CD4-positive, alpha-beta T cell (primary cell): ENCODE measurements around the gene RPUSD4. TPM values are rescaled to one million over a fixed set of nuclear protein-coding genes. Genes with fewer than 3 reads are reported as not detected.

Source experiments
- ATAC-seq: fragments of 200-7000 bp; cut with Tn5 transposase; one replicate; pipeline ENCODE4 v1.10.0; 2022; ENCODE audit warnings: mild to moderate bottlenecking; ENCODE audit not compliant: poor library complexity
- CTCF ChIA-PET: fragments of 350-600 bp; sonication (Branson Sonifier 250); formaldehyde crosslinking; loops from one replicate; lab custom pipeline; 2021; ENCODE audit warnings: antibody characterized with exemption, inconsistent platforms; lab: Charles Lee
- POLR2A ChIA-PET: fragments of 350-600 bp; sonication (Branson Sonifier 250); formaldehyde crosslinking; loops from one replicate; lab custom pipeline; 2021; ENCODE audit warnings: antibody characterized with exemption, inconsistent platforms; lab: Charles Lee
- DNase-seq, 14 experiments: peaks; one replicate each; pipeline ENCODE4 v3.0.0-alpha.2; 2013 to 2020; ENCODE audit warnings: mixed read lengths in 2 of 14
- H3K27ac ChIP-seq, 2 donors: one replicate each; pipeline versions ENCODE4 v1.5.1 to v1.7.0; 2013; ENCODE audit warnings: low read length in 2 of 2, low read depth in 1 of 2, mild to moderate bottlenecking in 1 of 2
- H3K27me3 ChIP-seq, 2 experiments: 1 replicate in 1 of 2; 2 replicates in 1 of 2; pipeline versions ENCODE4 v1.6.1 to v1.7.0; 2013; ENCODE audit warnings: low read length in 2 of 2, control low read depth in 1 of 2, mild to moderate bottlenecking in 1 of 2, moderate library complexity in 1 of 2; ENCODE audit not compliant: insufficient read depth in 2 of 2, control insufficient read depth in 1 of 2
- H3K36me3 ChIP-seq: one replicate; pipeline ENCODE4 v1.6.1; 2013; ENCODE audit warnings: low read length, control low read depth; ENCODE audit not compliant: insufficient read depth
- H3K4me1 ChIP-seq: one replicate; pipeline ENCODE4 v1.6.1; 2013; ENCODE audit warnings: low read length, control low read depth; ENCODE audit not compliant: insufficient read depth
- H3K4me3 ChIP-seq: one replicate; pipeline ENCODE4 v1.5.1; 2013; ENCODE audit warnings: mild to moderate bottlenecking, low read length, moderate library complexity
- H3K9me3 ChIP-seq, 2 experiments: 1 replicate in 1 of 2; 2 replicates in 1 of 2; pipeline versions ENCODE4 v1.6.1 to v1.7.0; 2013; ENCODE audit warnings: low read length in 2 of 2, mild to moderate bottlenecking in 2 of 2, control low read depth in 1 of 2, moderate library complexity in 1 of 2; ENCODE audit not compliant: control insufficient read depth in 1 of 2, insufficient read depth in 1 of 2
- H3K27ac Mint-ChIP-seq: one replicate; pipeline ENCODE4 v1.8.0; 2020; ENCODE audit warnings: mixed read lengths
- H3K27me3 Mint-ChIP-seq: one replicate; pipeline ENCODE4 v1.8.0; 2021; ENCODE audit warnings: mixed read lengths
- H3K36me3 Mint-ChIP-seq: one replicate; pipeline ENCODE4 v1.8.0; 2021; ENCODE audit warnings: low read depth, mixed read lengths
- H3K4me1 Mint-ChIP-seq: one replicate; pipeline ENCODE4 v1.8.0; 2021; ENCODE audit warnings: low read depth, mixed read lengths
- H3K4me3 Mint-ChIP-seq: one replicate; pipeline ENCODE4 v1.8.0; 2020; ENCODE audit warnings: mild to moderate bottlenecking, mixed read lengths
- H3K9me3 Mint-ChIP-seq: one replicate; pipeline ENCODE4 v1.8.0; 2020; ENCODE audit warnings: mixed read lengths
- intact Hi-C, 2 experiments: fragments of 100-400 bp; cut with DNase I in 1 of 2; cut with micrococcal nuclease in 1 of 2; formaldehyde crosslinking; loops; one replicate each; pipeline versions ENCODE4 v1.15.1 to v1.9.0; 2023 to 2025; cut with DNase I, micrococcal nuclease
- polyA plus RNA-seq, 2 donors: library from polyadenylated mRNA; unstranded; fragments of 120-200 nt; gene quantifications; one replicate each; pipeline ENCODE4 v1.2.1, GENCODE V29; 2013
- total RNA-seq, 174 experiments: library from RNA in 2 of 174; stranded (reverse) in 2 of 174; gene quantifications; one replicate each; pipeline ENCODE4 v1.2.3 and lab custom pipeline; 2021 to 2026
- TF ChIP-seq, protein P1 (sequence below): fragments of 200-600 bp; IDR thresholded peaks from one replicate; pipeline ENCODE4 v1.8.0; 2022; ENCODE audit warnings: antibody characterized with exemption, mild to moderate bottlenecking

RPUSD4 gene, protein sequence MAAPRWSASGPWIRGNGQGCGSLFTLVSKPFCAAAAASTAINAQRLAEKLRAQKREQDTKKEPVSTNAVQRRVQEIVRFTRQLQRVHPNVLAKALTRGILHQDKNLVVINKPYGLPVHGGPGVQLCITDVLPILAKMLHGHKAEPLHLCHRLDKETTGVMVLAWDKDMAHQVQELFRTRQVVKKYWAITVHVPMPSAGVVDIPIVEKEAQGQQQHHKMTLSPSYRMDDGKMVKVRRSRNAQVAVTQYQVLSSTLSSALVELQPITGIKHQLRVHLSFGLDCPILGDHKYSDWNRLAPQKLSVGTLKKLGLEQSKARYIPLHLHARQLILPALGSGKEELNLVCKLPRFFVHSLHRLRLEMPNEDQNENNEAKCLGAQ
- total RNA-seq (10 to 100 TPM; 33.1 to 37.6 TPM), total RNA-seq (lab: John Stamatoyannopoulos, UW) (27.2 to 104 (median 48.3) reads per million in 172 experiments)
- 26.1 TPM for polyA plus RNA-seq (2013, experiment 1 of 2)
- polyA plus RNA-seq (2013, experiment 2 of 2), result 25.2 TPM

DNA sequence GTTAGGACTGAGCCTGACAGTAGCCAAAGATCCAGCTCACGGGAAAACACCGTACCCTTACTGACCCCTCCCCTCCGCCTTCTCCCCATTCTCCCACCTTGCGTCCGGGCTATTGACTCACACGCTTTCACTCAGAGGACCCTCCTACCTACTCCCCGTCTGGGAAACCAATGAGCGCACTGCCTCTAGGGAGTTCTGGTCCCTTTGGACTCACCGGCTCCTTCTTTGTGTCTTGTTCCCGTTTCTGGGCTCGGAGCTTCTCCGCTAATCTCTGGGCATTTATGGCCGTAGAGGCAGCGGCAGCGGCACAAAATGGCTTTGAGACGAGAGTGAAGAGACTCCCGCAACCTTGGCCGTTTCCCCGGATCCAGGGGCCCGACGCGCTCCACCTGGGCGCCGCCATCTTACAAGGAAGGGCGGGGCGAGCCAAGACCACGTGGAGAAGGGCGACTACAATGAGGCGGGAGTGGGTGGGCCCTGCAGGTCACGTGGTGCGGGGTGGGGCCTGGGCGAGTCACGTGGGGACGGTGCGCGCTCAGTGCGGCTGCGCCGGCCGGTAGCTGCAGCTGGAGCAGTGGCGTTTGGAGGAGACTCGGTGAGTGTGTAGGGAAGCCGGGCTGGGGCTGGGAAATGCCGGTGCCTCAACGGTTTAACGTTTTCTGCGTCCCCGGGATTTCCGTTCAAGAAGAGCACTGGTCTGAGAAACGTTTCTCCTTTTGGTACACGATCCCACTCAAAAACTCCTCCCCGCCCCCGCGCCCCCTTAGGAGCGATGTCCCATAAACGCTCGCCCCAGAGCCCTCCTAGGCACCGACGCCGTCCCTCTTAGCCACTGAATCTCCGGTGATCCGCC is at the start of gene RPUSD4, which contains the start of gene FAM118B:
TSS of gene RPUSD4 (minus strand) at position 415 of the 853 bp plus-strand sequence. CDS start at position 403, 12 bp downstream.
TSS of gene FAM118B (plus strand) at position 547 of the 853 bp plus-strand sequence. CDS start 23,220 bp downstream, outside the sequence.
- intact Hi-C loops, result loop anchor here (1.0 to 10.0 kb wide), 11 partner anchors 51 to 1257 kb away; partner anchors contain the start of genes CDON (in 2 of the 2), STT3A (in 2 of the 2), CCDC15 (in 1 of the 2) and CHEK1 (in 1 of the 2)
- peak within 1 kb of the TSS; percentile 99 for H3K4me3 ChIP-seq
- no peaks in the 10 kb centered on the region for H3K9me3 ChIP-seq
- no peaks in the 10 kb centered on the region for H3K27me3 ChIP-seq
- TF ChIP-seq, protein P1, sequence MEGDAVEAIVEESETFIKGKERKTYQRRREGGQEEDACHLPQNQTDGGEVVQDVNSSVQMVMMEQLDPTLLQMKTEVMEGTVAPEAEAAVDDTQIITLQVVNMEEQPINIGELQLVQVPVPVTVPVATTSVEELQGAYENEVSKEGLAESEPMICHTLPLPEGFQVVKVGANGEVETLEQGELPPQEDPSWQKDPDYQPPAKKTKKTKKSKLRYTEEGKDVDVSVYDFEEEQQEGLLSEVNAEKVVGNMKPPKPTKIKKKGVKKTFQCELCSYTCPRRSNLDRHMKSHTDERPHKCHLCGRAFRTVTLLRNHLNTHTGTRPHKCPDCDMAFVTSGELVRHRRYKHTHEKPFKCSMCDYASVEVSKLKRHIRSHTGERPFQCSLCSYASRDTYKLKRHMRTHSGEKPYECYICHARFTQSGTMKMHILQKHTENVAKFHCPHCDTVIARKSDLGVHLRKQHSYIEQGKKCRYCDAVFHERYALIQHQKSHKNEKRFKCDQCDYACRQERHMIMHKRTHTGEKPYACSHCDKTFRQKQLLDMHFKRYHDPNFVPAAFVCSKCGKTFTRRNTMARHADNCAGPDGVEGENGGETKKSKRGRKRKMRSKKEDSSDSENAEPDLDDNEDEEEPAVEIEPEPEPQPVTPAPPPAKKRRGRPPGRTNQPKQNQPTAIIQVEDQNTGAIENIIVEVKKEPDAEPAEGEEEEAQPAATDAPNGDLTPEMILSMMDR, result no peak
- ATAC-seq (peak; percentile 97), DNase-seq (peak; percentile 96 to 100 (median 98))
- peaks cover 61% of the 10 kb centered on the region for H3K4me1 Mint-ChIP-seq
- no peaks in the 10 kb centered on the region for H3K9me3 Mint-ChIP-seq
- peaks cover 21% of the 10 kb centered on the region for H3K4me1 ChIP-seq
- no peaks in the 10 kb centered on the region for H3K27me3 Mint-ChIP-seq
- H3K36me3 Mint-ChIP-seq, result peaks cover 50% of the 10 kb centered on the region
- ChIA-PET CTCF (no interaction called here), POLR2A (interaction anchor here (0.5 to 3.4 kb wide), 13 partner anchors 10 to 619 kb away, joined by 3 to 21 read pairs (median 4); partner anchors contain the start of genes DCPS, FOXRED1, PUS3 and SRPRA)
- H3K27ac Mint-ChIP-seq, result peak within 1 kb of the TSS; percentile 93
- H3K36me3 ChIP-seq, result peaks cover 17% of the 10 kb centered on the region
- H3K4me3 Mint-ChIP-seq, result peak within 1 kb of the TSS; percentile 100
- peak within 1 kb of the TSS; percentile 50 to 78 for H3K27ac ChIP-seq

- H3K4me3 Mint-ChIP-seq, result no peak overlapping the region
- intact Hi-C loops, result no loop called here
- no peaks in the 10 kb centered on the region for H3K27me3 ChIP-seq
- POLR2A ChIA-PET, result interaction anchor here (1.0 kb wide), 1 partner anchor 46 kb away, joined by 3 read pairs; the partner anchor contains the start of genes FAM118B and RPUSD4
- TF ChIP-seq, protein P1, result no peak
- H3K27ac Mint-ChIP-seq, result no peak overlapping the region
- H3K4me1 Mint-ChIP-seq, result no peaks in the 10 kb centered on the region
- H3K9me3 ChIP-seq, result no peaks in the 10 kb centered on the region
- H3K4me3 ChIP-seq, result no peak overlapping the region
- H3K36me3 ChIP-seq, result peaks cover 22% of the 10 kb centered on the region
- no peak for ATAC-seq
- H3K9me3 Mint-ChIP-seq, result no peaks in the 10 kb centered on the region
- no peaks in the 10 kb centered on the region for H3K27me3 Mint-ChIP-seq
- no peak overlapping the region for H3K27ac ChIP-seq
- no peak for DNase-seq
- CTCF ChIA-PET, result no interaction called here
- no peaks in the 10 kb centered on the region for H3K4me1 ChIP-seq
- H3K36me3 Mint-ChIP-seq, result peaks cover 54% of the 10 kb centered on the region
These were observed 46.3 kb upstream of the RPUSD4 start for GRCh38 chr11:126257764-126258163.

GRCh38 chr11:126257144-126257543 is 45.7 kb upstream of the RPUSD4 start:
- ChIA-PET CTCF (no interaction called here), POLR2A (interaction anchor here (0.6 to 1.0 kb wide), 3 partner anchors 11 to 209 kb away, joined by 3 read pairs; partner anchors contain the start of genes FAM118B, FOXRED1, RPUSD4 and SRPRA)
- Mint-ChIP-seq H3K27me3 (no peaks in the 10 kb centered on the region), H3K4me3 (no peak overlapping the region), H3K36me3 (peaks cover 48% of the 10 kb centered on the region), H3K27ac (no peak overlapping the region), H3K9me3 (no peaks in the 10 kb centered on the region), H3K4me1 (no peaks in the 10 kb centered on the region)
- H3K27ac ChIP-seq, result no peak overlapping the region
- TF ChIP-seq, protein P1, result no peak
- no peaks in the 10 kb centered on the region for H3K27me3 ChIP-seq
- ATAC-seq (no peak), DNase-seq (no peak)
- no peaks in the 10 kb centered on the region for H3K4me1 ChIP-seq
- intact Hi-C loops, result no loop called here
- H3K9me3 ChIP-seq, result no peaks in the 10 kb centered on the region
- H3K36me3 ChIP-seq, result peaks cover 16% of the 10 kb centered on the region
- H3K4me3 ChIP-seq, result no peak overlapping the region
